NCI-H2196 treated with DMSO at 0.1 percent for 48 hours (cell line): ENCODE data around the gene RPL10A.
"Not testable (repeated sequence)": the region's sequence is repeated elsewhere in the genome, so short reads cannot be mapped to it uniquely, and the experiment has no call there.

Experiments used
- DNase-seq: peaks from one replicate; lab custom pipeline; 2025; ENCODE audit not compliant: unreplicated experiment; lab: John Stamatoyannopoulos, UW

The RPL10A gene

DNA sequence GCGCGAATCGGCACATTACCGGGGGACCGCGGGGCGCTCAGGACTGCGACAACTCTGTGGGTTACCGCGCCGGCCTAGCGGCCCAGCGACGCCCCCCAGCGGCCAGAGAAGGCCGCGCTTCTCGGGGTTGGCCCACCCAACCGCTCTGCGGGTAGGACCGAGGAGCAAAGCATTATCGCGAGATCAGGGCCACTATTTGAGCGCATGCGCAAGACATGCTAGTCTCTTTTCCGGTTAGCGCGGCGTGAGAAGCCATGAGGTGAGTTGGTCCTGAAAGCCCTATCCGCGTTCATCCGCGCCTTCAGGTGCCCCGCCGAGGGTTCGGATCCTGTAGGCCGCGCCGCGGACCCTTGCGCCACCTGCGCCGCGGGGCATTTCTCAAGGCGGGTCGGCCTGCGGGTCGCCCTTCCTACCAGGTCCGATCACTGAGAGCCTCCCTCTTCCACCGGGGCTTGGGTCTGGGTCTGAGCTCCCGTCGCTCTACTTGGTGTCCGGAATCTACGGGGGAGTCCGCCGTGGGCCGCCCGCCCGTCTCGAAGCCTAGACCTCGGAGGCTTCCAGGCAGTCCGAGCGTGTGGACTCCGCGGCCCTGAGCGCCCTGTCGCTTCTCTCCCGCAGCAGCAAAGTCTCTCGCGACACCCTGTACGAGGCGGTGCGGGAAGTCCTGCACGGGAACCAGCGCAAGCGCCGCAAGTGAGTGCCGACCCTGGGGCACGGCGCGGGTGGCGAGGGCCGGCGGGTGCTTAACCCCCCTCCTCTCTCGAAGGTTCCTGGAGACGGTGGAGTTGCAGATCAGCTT, at the start of gene RPL10A:
RPL10A (plus strand) TSS at position 221 of the 799 bp plus-strand sequence; CDS start at position 255, 34 bp downstream.
- peak; percentile 90 for DNase-seq

DNA sequence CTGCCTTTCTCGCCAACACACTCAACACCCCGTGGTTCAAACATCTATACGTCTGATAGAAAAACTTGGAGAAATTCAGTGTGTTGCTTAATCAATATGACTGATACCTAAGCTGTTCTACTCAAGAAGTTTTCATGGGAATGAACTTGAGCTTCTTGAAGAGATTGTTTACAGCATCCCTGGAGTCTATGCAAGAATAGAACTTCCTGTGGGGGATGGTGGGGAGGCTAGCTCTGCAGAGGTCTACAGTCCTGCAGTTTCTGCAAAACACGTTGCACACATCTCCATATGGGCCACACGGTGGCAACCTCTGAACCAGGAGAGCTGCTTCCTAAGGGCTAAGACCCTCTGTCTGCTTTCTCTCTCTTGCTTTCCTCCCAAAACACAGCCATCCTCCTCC, 48.8 kb upstream of the RPL10A start:
- DNase-seq, result no peak

- no peak for DNase-seq
Measured at GRCh38 chr6:35419961-35420360, 48.2 kb upstream of the RPL10A start.

GRCh38 chr6:35425284-35425683, 42.9 kb upstream of the RPL10A start:
- no peak for DNase-seq

- DNase-seq, result no peak
Measured at GRCh38 chr6:35426074-35426473, 42.1 kb upstream of the RPL10A start.

DNA sequence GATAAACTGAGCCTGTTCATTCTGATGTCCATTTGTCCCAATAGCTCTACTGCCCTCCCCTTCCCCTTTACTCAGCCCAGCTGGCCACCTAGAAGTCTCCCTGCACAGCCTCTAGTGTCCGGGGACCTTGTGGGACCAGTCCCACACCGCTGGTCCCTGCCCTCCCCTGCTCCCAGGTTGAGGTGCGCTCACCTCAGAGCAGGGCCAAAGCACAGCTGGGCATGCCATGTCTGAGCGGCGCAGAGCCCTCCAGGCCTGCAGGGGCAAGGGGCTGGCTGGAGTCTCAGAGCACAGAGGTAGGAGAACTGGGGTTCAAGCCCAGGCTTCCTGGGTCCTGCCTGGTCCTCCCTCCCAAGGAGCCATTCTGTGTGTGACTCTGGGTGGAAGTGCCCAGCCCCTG, 40.8 kb upstream of the RPL10A start:
- DNase-seq, result no peak

DNA sequence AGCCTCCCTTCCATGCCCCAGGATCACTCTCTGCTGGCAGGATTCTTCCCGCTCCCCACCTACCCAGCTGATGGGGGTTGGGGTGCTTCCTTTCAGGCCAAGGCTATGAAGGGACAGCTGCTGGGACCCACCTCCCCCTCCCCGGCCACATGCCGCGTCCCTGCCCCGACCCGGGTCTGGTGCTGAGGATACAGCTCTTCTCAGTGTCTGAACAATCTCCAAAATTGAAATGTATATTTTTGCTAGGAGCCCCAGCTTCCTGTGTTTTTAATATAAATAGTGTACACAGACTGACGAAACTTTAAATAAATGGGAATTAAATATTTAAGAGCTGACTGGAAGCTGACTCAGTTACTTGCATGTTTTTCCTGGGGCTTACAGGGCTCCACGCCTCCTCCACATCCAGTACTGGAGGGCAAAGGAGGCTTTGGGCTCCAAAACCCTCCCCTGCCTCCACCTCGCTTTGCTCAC, 40.3 kb upstream of the RPL10A start:
- DNase-seq, result no peak

DNA sequence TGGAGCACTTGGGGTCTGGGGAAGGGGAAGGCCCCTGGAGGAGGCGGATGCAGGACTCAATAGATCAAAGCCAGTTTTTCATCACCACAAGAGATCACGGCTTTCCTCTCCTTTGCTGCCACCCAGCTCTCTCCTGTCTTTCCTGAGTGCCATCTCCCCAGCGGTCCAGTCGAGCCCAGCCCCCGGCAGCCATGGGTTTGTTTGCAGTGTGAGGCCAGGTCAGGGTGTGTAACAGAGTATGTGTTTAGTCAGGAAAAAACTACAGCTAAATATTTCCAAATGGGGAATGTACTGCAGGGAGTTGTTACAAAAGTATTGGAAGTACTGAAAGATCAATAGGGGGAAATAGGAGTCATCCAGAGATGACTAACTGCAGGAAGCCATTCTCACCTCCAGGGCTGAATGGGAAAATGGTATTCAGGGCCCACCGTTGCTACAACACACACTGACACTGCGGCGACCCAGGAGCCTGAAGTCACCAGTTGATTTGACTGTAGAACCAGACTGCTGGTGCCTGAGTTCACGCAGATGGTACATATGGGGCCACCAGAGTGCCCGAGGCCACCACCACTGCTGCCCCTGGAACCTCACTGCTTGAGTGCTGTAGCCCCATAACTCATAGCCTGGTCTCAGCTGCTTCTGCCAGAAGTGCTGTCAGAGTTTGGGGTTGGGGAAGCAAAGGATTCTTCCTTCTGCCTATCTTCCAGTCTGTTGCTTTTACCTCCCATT, 39.6 kb upstream of the RPL10A start:
- DNase-seq, result no peak

- DNase-seq, result no peak
Measured at GRCh38 chr6:35429463-35429862, 38.7 kb upstream of the RPL10A start.

- no peak for DNase-seq
Measured at GRCh38 chr6:35432291-35432690, 35.9 kb upstream of the RPL10A start.

DNA sequence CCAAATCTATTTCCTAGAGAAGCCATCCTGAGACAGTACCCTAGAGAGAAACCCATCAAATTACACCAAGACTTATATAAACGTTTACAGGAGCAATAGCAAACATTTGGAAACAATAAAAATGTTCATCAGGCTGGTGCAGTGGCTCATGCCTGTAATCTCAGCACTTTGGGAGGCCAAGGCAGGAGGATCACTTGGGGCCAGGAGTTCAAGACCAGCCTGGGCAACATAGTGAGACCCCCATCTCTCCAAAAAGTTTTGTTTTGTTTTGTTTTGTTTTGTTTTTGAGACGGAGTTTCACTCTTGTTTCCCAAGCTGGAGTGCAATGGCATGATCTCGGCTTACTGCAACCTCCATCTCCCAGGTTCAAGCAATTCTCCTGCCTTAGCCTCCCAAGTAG, 35.5 kb upstream of the RPL10A start:
- DNase-seq, result not testable (repeated sequence)

GRCh38 chr6:35435074-35435837, 32.9 kb upstream of the RPL10A start:
- DNase-seq, result no peak

DNA sequence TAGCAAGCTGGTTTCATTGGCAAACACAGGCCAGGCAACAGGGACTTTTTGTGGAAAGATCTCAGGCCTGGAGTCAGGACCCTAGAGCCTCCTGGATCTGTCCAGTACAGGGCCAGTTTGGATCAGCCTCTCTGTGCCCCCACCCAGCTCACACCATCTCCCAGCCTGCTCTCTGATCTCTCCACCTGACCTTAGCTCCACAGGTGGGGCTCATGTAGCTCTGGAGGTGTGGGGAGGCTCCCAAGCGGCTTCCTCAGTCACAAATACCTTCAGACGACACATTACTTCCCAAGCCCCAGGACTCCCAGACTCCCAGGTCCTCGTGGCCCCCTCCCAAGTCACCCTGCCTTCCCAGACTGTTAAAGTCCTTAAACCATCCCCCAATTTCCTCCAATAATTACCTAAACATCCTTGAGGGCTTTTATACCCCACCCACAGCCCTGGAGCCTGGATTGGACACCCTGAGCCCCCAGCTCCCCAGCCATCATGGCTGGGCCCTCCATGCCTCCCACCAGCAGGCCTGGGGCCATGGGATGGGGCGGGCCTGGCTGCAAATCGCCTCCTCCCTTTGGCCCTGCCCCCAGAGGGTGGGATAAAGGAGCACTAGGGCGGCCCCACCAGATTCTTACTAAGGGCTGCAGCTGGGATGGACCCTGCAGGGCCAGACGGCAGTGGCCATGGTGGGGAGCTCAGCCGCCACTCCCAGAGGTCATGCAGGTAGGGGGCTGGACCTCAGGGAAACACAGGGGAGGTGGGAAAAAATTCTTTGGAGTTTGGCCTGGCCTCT, 31.9 kb upstream of the RPL10A start:
- no peak for DNase-seq

- DNase-seq, result not testable (repeated sequence)
Measured at GRCh38 chr6:35438378-35439065, 29.7 kb upstream of the RPL10A start.

GRCh38 chr6:35439308-35439707, 28.9 kb upstream of the RPL10A start:
- DNase-seq, result no peak

DNA sequence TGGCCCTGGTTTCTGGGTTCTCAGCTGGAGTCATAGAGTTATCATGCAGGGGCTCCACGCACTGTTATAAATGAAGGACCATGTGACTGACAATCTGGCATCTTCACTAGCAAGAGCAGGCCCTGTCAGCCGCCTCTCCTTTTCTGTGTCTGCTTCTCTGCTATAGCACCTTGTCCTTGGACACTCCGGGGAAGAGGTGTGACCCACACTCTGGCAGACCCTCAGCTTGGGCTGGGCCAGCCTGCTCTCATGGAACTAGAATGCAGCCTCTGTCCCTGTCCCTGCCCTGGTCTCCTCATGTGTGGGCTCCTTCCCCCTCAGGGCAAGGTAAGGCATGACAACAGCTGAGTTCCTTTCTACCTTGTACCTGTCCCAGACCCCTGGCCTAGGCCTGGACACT, 27.0 kb upstream of the RPL10A start:
- DNase-seq, result no peak

DNA sequence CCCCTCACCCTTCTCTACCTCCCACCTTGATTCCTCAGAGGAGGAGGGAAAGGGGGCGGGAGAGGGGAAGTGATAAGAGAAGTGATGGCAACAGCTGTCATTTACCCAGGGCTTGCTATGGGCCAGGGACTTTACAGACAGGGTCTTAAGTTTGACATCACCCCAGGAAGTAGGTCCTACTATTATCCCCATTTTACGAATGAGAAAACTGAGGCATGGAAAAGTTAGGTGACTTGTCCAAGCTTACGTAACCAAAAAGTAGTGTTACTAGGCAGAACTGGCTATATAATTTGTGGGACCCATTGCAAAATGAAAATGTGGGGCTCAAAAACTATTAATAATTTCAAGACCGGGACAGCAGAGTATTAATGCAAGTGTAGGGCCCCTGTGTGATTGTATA, 26.6 kb upstream of the RPL10A start:
- DNase-seq, result no peak

DNA sequence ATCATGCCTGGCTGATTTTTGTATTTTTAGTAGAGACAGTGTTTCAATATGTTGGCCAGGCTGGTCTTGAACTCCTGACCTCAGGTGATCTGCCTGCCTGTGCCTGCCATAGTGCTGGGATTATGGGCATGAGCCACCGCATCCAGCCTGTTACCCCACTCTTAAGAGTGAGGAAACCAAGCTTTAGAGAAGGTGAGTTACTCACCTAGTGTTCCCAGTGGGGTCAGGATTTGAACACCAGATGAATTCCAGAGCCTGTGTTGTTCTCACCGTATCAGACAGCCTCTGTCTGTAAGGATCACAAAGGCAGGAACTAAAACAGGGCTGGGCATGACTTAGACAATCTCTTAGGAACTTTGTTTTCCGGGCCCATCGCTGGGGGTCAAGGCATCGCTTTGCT, 25.5 kb upstream of the RPL10A start:
- DNase-seq, result no peak

DNA sequence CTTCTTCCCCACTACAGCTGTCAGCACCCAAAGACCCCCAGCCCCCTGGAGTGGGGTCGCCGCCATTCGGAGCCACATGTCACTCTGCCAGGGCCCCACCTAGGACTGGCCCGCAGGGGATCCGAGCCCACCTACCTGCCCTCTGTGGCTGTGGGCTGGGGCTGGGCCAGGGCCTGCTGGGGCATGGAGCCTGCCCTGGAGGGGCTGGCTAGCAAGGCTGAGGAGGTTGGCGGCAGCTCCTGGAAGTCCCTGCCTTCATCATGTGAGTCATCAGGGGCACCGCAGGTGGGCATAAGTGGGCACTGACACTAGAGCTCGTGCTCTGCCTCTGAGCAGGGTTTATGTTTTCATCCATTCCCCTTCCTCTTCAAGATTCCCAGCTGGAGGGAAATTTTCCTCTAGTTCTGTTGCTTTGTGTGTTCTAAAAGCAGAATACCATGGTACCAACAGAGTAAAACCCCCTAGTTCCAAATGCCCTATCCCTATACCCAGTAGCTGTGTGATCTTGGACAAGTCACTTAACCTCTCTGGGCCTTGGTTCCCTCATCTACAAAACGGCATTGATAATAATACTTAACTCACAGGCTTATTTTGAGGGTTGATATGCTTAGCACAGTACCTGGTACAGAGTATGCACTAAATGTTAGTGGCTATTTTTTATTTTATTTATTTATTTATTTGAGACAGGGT, 24.7 kb upstream of the RPL10A start:
- no peak for DNase-seq

DNA sequence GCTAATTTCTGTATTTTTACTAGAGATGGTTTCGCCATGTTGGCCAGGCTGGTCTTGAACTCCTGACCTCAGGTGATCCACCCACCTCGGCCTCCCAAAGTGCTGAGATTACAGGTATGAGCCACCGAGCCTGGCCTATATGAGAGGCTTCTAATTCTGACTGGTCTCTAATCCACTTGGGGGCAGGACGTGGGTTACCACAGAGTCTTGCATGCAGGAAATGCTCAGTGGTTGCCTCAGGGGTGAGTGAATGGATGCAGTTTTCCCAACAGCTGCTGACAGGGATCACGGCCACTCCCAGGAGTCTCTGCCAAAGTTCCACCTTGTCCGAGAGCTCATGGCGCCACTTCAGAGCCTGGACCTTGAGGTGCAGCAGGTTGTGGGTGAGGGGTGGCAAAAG, 22.5 kb upstream of the RPL10A start:
- DNase-seq, result no peak
